ENCODE results near the gene ARID1A. TPM values are rescaled to one million over a fixed set of nuclear protein-coding genes. Genes with fewer than 3 reads are reported as not detected.

The ARID1A gene
- total and polyA plus RNA-seq, 2 of the 4 experiments (the other 2 are of a cell fraction) = 14.0 to 40.7 TPM

GRCh38 chr1:26701266-26701994 lies 5.6 kb downstream of the ARID1A start (continued):
- TF ChIP-seq MAFK (IDR thresholded peaks at IDR 0.05; ENCODE audit: low read depth, low read length) = 0 out of 2 replicates have a peak, but pooled peaks have one; percentile 3
- TF ChIP-seq MXI1 (IDR thresholded peaks at IDR 0.05; ENCODE audit: borderline replicate concordance, low read depth, low read length) = no peak

GRCh38 chr1:26701995-26702679 lies 6.3 kb downstream of the ARID1A start:
- H3K9me3 ChIP-seq (ENCODE audit: control insufficient read depth, insufficient read depth, low read length) = no peaks in the 10 kb centered on the region
- H2AFZ ChIP-seq (replicated peaks; ENCODE audit: low read length, poor library complexity) = no peak overlapping the region
- peak overlapping the region; percentile 66 for H3K4me2 ChIP-seq (ENCODE audit: low read depth, low read length)
- H3K18ac ChIP-seq (ENCODE audit: low read depth, low read length) = peak overlapping the region; percentile 11; the same call in 1 of the 2 replicates
- H3K56ac ChIP-seq (ENCODE audit: extremely low read depth, insufficient read depth, low read length) = no peak overlapping the region
- H2BK5ac ChIP-seq (ENCODE audit: low read depth, low read length, poor library complexity, severe bottlenecking) = peak overlapping the region; percentile 53
- peak overlapping the region; percentile 59; the same call in 1 of the 2 replicates for H3K23ac ChIP-seq (ENCODE audit: low read depth, low read length)
- H3K4me1 ChIP-seq (ENCODE audit: control insufficient read depth, insufficient read depth, low read length) = peaks cover 43% of the 10 kb centered on the region
- no peak overlapping the region for H4K5ac ChIP-seq (ENCODE audit: low read depth, low read length)
- peaks cover 94% of the 10 kb centered on the region for H4K20me1 ChIP-seq (ENCODE audit: insufficient read depth, low read length)
- H4K91ac ChIP-seq (ENCODE audit: insufficient read depth, low read depth, low read length) = no peak overlapping the region
- H3K9me1 ChIP-seq (ENCODE audit: insufficient read depth, low read length) = peaks cover 36% of the 10 kb centered on the region
- no peak overlapping the region for H3K9ac ChIP-seq (ENCODE audit: low read depth, low read length)
- no peak overlapping the region for H3K27ac ChIP-seq (ENCODE audit: insufficient read depth, low read length)
- H2AK9ac ChIP-seq (replicated peaks; ENCODE audit: low read depth, low read length, poor library complexity) = no peak overlapping the region
- H3K27me3 ChIP-seq (ENCODE audit: control insufficient read depth, insufficient read depth, low read length) = no peaks in the 10 kb centered on the region
- peak overlapping the region; percentile 24 for H3K14ac ChIP-seq (replicated peaks; ENCODE audit: low read depth, low read length)
- no peak overlapping the region for H2BK20ac ChIP-seq (ENCODE audit: low read depth, low read length)
- peak; percentile 49 for TF ChIP-seq MAFK (IDR thresholded peaks at IDR 0.05; ENCODE audit: low read depth, low read length)
- no peak for TF ChIP-seq RCOR1 (IDR thresholded peaks at IDR 0.05; ENCODE audit: insufficient replicate concordance, low read length)
- peak overlapping the region; percentile 5; the same call in 1 of the 2 replicates for H2AK5ac ChIP-seq (ENCODE audit: low read depth, low read length)
- 0 out of 2 replicates have a peak overlapping the region, but pooled peaks have one; percentile 1 for H2BK120ac ChIP-seq (ENCODE audit: low read depth, low read length)
- POLR2A ChIA-PET (ENCODE audit: unreplicated experiment) = interaction anchor here (0.9 to 1.0 kb wide), 2 partner anchors 82 to 87 kb away, joined by 3 to 4 read pairs; no protein-coding TSS in a partner anchor
- no peaks in the 10 kb centered on the region for H3K36me3 ChIP-seq (ENCODE audit: control insufficient read depth, insufficient read depth, low read length)
- 0 out of 2 replicates have a peak overlapping the region, but pooled peaks have one; percentile 4 for H3K4ac ChIP-seq (ENCODE audit: low read depth, low read length)
- CTCF ChIA-PET = interaction anchor here (1.0 to 1.4 kb wide), 2 partner anchors 87 to 108 kb away, joined by 3 to 4 read pairs; no protein-coding TSS in a partner anchor
- intact Hi-C loops (cut with micrococcal nuclease) = loop anchor here (2.0 kb wide), 1 partner anchor 21 kb away; no protein-coding TSS in a partner anchor
- DNase-seq (no peak), ATAC-seq (ENCODE audit: low read depth) (no peak)
- no peak overlapping the region for H3K4me3 ChIP-seq (ENCODE audit: insufficient read depth, low read depth, low read length)
- peak overlapping the region in 1 of 2 experiments; percentile 14; a peak in 1 of 4 replicates for H4K8ac ChIP-seq (ENCODE audit: low read depth in 2 of 2, low read length in 2 of 2)
- no peak overlapping the region for H2BK15ac ChIP-seq (ENCODE audit: low read depth, low read length)
- in situ Hi-C loops (cut with MboI; ENCODE audit: low sequenced_read_pairs) = no loop called here
- BruUV-seq (replicated peaks) = no TSS peak
- no CpG with 5 or more reads among the region's 4 CpGs for WGBS, 2 experiments (ENCODE audit: extremely low coverage in 2 of 2, insufficient read length in 1 of 2)
- dilution Hi-C loops (cut with HindIII; ENCODE audit: low sequenced_read_pairs, unreplicated experiment) = no loop called here
- peaks cover 4 to 68% of the 10 kb centered on the region in 2 experiments; a peak in 3 of 4 replicates for H3K79me1 ChIP-seq (ENCODE audit: low read depth in 1 of 2, low read length in 2 of 2)
